Activated CD4-positive, alpha-beta T cell treated with anti-CD3 and anti-CD28 coated beads, Interleukin-2, amount 10 ng/mL, durations not matched to agents 7 days and 5 days (primary cell): ENCODE data around the gene KIAA1328. TPM values are rescaled to one million over a fixed set of nuclear protein-coding genes. Genes with fewer than 3 reads are reported as not detected.
"Not testable (repeated sequence)": the region's sequence is repeated elsewhere in the genome, so short reads cannot be mapped to it uniquely, and the experiment has no call there.

ENCODE experiments used
- CTCF ChIA-PET: fragments of 350-600 bp; sonication (Branson Sonifier 250); formaldehyde crosslinking; loops from one replicate; lab custom pipeline; 2021; ENCODE audit warnings: antibody characterized with exemption; lab: Charles Lee
- POLR2A ChIA-PET: fragments of 350-600 bp; sonication (Branson Sonifier 250); formaldehyde crosslinking; loops from one replicate; lab custom pipeline; 2021; ENCODE audit warnings: antibody characterized with exemption; lab: Charles Lee
- DNase-seq: peaks from one replicate; pipeline ENCODE4 v3.0.0-alpha.2; 2020
- H3K27ac Mint-ChIP-seq: one replicate; pipeline ENCODE4 v1.8.0; 2021; ENCODE audit warnings: mild to moderate bottlenecking, moderate library complexity, mixed read lengths
- H3K27me3 Mint-ChIP-seq: one replicate; pipeline ENCODE4 v1.8.0; 2021; ENCODE audit warnings: mixed read lengths
- H3K36me3 Mint-ChIP-seq: one replicate; pipeline ENCODE4 v1.8.0; 2021; ENCODE audit warnings: low read depth, mixed read lengths
- H3K4me1 Mint-ChIP-seq: one replicate; pipeline ENCODE4 v1.8.0; 2021; ENCODE audit warnings: mixed read lengths
- H3K4me3 Mint-ChIP-seq: one replicate; pipeline ENCODE4 v1.8.0; 2021; ENCODE audit warnings: mild to moderate bottlenecking, moderate library complexity, mixed read lengths
- H3K9me3 Mint-ChIP-seq: one replicate; pipeline ENCODE4 v1.8.0; 2021; ENCODE audit warnings: mixed read lengths
- total RNA-seq, 2 experiments: library from RNA; stranded (reverse); gene quantifications; one replicate each; pipeline ENCODE4 v1.2.3, GENCODE V29; 2021

KIAA1328 gene
- total RNA-seq, 2 experiments from 2014 or later, result 7.0 to 8.1 TPM

GRCh38 chr18:36811955-36812354 is 17.0 kb upstream of the KIAA1328 start:
- Mint-ChIP-seq H3K27me3 (no peaks in the 10 kb centered on the region), H3K4me1 (peaks cover 4% of the 10 kb centered on the region), H3K36me3 (peaks cover 22% of the 10 kb centered on the region), H3K4me3 (no peak overlapping the region), H3K27ac (no peak overlapping the region), H3K9me3 (no peaks in the 10 kb centered on the region)
- POLR2A ChIA-PET, result no interaction called here
- DNase-seq, result no peak
- CTCF ChIA-PET, result interaction anchor here (0.6 to 2.3 kb wide), 3 partner anchors 16 to 82 kb away, joined by 3 to 12 read pairs (median 3); partner anchors contain the start of genes KIAA1328 and TPGS2

- ChIA-PET CTCF (interaction anchor here (1.4 to 2.3 kb wide), 2 partner anchors 16 to 22 kb away, joined by 3 to 12 read pairs; partner anchors contain the start of genes KIAA1328 and TPGS2), POLR2A (no interaction called here)
- no peak overlapping the region for H3K27ac Mint-ChIP-seq
- peaks cover 23% of the 10 kb centered on the region for H3K36me3 Mint-ChIP-seq
- DNase-seq, result no peak
- H3K4me1 Mint-ChIP-seq, result peaks cover 4% of the 10 kb centered on the region
- H3K9me3 Mint-ChIP-seq, result no peaks in the 10 kb centered on the region
- H3K4me3 Mint-ChIP-seq, result no peak overlapping the region
- H3K27me3 Mint-ChIP-seq, result no peaks in the 10 kb centered on the region
Measured at GRCh38 chr18:36812678-36813077, 16.2 kb upstream of the KIAA1328 start.

- Mint-ChIP-seq H3K27me3 (no peaks in the 10 kb centered on the region), H3K4me1 (peaks cover 4% of the 10 kb centered on the region), H3K4me3 (no peak overlapping the region), H3K27ac (no peak overlapping the region), H3K9me3 (no peaks in the 10 kb centered on the region), H3K36me3 (peaks cover 26% of the 10 kb centered on the region)
- no peak for DNase-seq
- ChIA-PET CTCF (interaction anchor here (0.9 to 2.3 kb wide), 3 partner anchors 15 to 23 kb away, joined by 3 to 12 read pairs (median 3); partner anchors contain the start of genes KIAA1328 and TPGS2), POLR2A (no interaction called here)
Measured at GRCh38 chr18:36813101-36813775, 15.7 kb upstream of the KIAA1328 start.

- ChIA-PET CTCF (interaction anchor here (0.9 kb wide), 1 partner anchor 16 kb away, joined by 3 read pairs; the partner anchor contains the start of gene KIAA1328), POLR2A (no interaction called here)
- no peaks in the 10 kb centered on the region for H3K9me3 Mint-ChIP-seq
- H3K4me1 Mint-ChIP-seq, result peaks cover 4% of the 10 kb centered on the region
- H3K4me3 Mint-ChIP-seq, result no peak overlapping the region
- no peaks in the 10 kb centered on the region for H3K27me3 Mint-ChIP-seq
- no peak overlapping the region for H3K27ac Mint-ChIP-seq
- H3K36me3 Mint-ChIP-seq, result peaks cover 31% of the 10 kb centered on the region
- no peak for DNase-seq
Measured at GRCh38 chr18:36813824-36814223, 15.1 kb upstream of the KIAA1328 start.

- no peaks in the 10 kb centered on the region for H3K9me3 Mint-ChIP-seq
- ChIA-PET POLR2A (no interaction called here), CTCF (interaction anchor here (1.0 kb wide), 1 partner anchor 14 kb away, joined by 4 read pairs; the partner anchor contains the start of genes KIAA1328 and TPGS2)
- peaks cover 3% of the 10 kb centered on the region for H3K4me1 Mint-ChIP-seq
- H3K27ac Mint-ChIP-seq, result no peak overlapping the region
- no peak for DNase-seq
- no peak overlapping the region for H3K4me3 Mint-ChIP-seq
- H3K27me3 Mint-ChIP-seq, result no peaks in the 10 kb centered on the region
- H3K36me3 Mint-ChIP-seq, result peaks cover 36% of the 10 kb centered on the region
Measured at GRCh38 chr18:36814994-36815393, 13.9 kb upstream of the KIAA1328 start.

- H3K27ac Mint-ChIP-seq, H3K4me1 Mint-ChIP-seq, H3K9me3 Mint-ChIP-seq, DNase-seq, H3K27me3 Mint-ChIP-seq, POLR2A ChIA-PET, H3K4me3 Mint-ChIP-seq, CTCF ChIA-PET: not testable (repeated sequence)
- peaks cover 42% of the 10 kb centered on the region for H3K36me3 Mint-ChIP-seq
Measured at GRCh38 chr18:36816096-36816495, 12.8 kb upstream of the KIAA1328 start.

GRCh38 chr18:36817039-36817438 is 11.9 kb upstream of the KIAA1328 start:
- no peak overlapping the region for H3K4me3 Mint-ChIP-seq
- H3K27ac Mint-ChIP-seq, result no peak overlapping the region
- H3K27me3 Mint-ChIP-seq, result no peaks in the 10 kb centered on the region
- DNase-seq, result no peak
- H3K36me3 Mint-ChIP-seq, result peaks cover 47% of the 10 kb centered on the region
- ChIA-PET POLR2A (no interaction called here), CTCF (interaction anchor here (1.2 kb wide), 1 partner anchor 12 kb away, joined by 4 read pairs; the partner anchor contains the start of genes KIAA1328 and TPGS2)
- no peaks in the 10 kb centered on the region for H3K9me3 Mint-ChIP-seq
- peaks cover 3% of the 10 kb centered on the region for H3K4me1 Mint-ChIP-seq

- H3K27ac Mint-ChIP-seq, result no peak overlapping the region
- no peaks in the 10 kb centered on the region for H3K9me3 Mint-ChIP-seq
- CTCF ChIA-PET, result interaction anchor here (0.6 to 2.2 kb wide), 2 partner anchors 9 to 11 kb away, joined by 7 read pairs; no protein-coding TSS in a partner anchor
- POLR2A ChIA-PET, result interaction anchor here (0.7 kb wide), 1 partner anchor 11 kb away, joined by 3 read pairs; the partner anchor contains the start of gene KIAA1328
- peaks cover 3% of the 10 kb centered on the region for H3K4me1 Mint-ChIP-seq
- no peak overlapping the region for H3K4me3 Mint-ChIP-seq
- no peaks in the 10 kb centered on the region for H3K27me3 Mint-ChIP-seq
- DNase-seq, result no peak
- H3K36me3 Mint-ChIP-seq, result peaks cover 45% of the 10 kb centered on the region
Measured at GRCh38 chr18:36818652-36819051, 10.3 kb upstream of the KIAA1328 start.

GRCh38 chr18:36819621-36820020 is 9.3 kb upstream of the KIAA1328 start:
- Mint-ChIP-seq H3K4me3 (no peak overlapping the region), H3K9me3 (no peaks in the 10 kb centered on the region), H3K27ac (no peak overlapping the region), H3K36me3 (peaks cover 53% of the 10 kb centered on the region), H3K4me1 (peaks cover 13% of the 10 kb centered on the region), H3K27me3 (no peaks in the 10 kb centered on the region)
- ChIA-PET POLR2A (no interaction called here), CTCF (interaction anchor here (0.6 to 2.2 kb wide), 2 partner anchors 10 to 1436 kb away, joined by 3 to 7 read pairs; no protein-coding TSS in a partner anchor)
- DNase-seq, result no peak

DNA sequence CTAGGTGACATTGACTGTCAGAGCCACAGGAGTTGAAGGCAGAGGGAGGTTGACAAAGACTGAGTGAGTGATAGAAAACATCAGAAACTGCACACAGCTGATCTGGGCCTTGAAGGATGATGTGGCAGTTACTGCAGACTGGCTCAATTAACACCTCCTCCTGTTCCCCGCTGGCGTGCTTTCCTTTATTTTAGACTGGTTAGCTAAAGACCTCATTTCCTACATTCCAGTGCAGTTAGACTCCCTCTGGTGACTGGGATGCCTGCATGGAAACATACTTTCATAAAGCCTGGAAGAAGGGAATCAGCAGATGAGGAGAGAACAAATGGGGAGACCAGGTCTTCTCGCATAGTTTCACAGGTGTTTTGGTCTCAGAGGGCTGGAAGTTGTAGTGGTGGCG is 7.2 kb upstream of the KIAA1328 start:
- Mint-ChIP-seq H3K4me1 (peaks cover 18% of the 10 kb centered on the region), H3K36me3 (peaks cover 57% of the 10 kb centered on the region), H3K9me3 (no peaks in the 10 kb centered on the region), H3K4me3 (no peak overlapping the region), H3K27me3 (no peaks in the 10 kb centered on the region), H3K27ac (no peak overlapping the region)
- POLR2A ChIA-PET, result no interaction called here
- CTCF ChIA-PET, result interaction anchor here (2.5 kb wide), 1 partner anchor 11 kb away, joined by 6 read pairs; no protein-coding TSS in a partner anchor
- DNase-seq, result no peak

DNA sequence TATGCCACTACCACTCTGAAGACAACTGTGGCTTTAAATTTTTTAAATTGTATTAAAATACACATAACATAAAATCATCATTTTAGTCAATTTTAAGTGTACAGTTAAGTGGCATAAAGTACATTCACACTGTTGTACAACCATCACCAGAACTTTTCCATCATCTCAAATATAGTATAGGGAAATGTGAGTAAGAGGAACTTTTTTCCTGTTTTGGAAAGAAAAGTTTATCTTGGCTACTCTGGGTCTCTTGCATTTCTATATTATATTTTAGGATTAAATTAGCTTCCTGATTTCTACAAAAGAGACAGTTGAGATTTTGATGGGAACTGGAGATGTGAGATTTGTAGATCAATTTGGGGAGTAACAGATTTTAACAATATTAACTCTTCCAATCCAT is 3.4 kb upstream of the KIAA1328 start:
- CTCF ChIA-PET, result no interaction called here
- H3K36me3 Mint-ChIP-seq, result peaks cover 44% of the 10 kb centered on the region
- POLR2A ChIA-PET, result no interaction called here
- H3K27ac Mint-ChIP-seq, result no peak overlapping the region
- H3K4me1 Mint-ChIP-seq, result peaks cover 42% of the 10 kb centered on the region
- H3K9me3 Mint-ChIP-seq, result no peaks in the 10 kb centered on the region
- no peaks in the 10 kb centered on the region for H3K27me3 Mint-ChIP-seq
- no peak overlapping the region for H3K4me3 Mint-ChIP-seq
- DNase-seq, result no peak

GRCh38 chr18:36826556-36826955 is 2.4 kb upstream of the KIAA1328 start:
- H3K36me3 Mint-ChIP-seq, result peaks cover 36% of the 10 kb centered on the region
- ChIA-PET POLR2A (no interaction called here), CTCF (no interaction called here)
- no peak overlapping the region for H3K27ac Mint-ChIP-seq
- DNase-seq, result no peak
- H3K4me1 Mint-ChIP-seq, result peaks cover 52% of the 10 kb centered on the region
- no peaks in the 10 kb centered on the region for H3K9me3 Mint-ChIP-seq
- no peak overlapping the region for H3K4me3 Mint-ChIP-seq
- no peaks in the 10 kb centered on the region for H3K27me3 Mint-ChIP-seq

DNA sequence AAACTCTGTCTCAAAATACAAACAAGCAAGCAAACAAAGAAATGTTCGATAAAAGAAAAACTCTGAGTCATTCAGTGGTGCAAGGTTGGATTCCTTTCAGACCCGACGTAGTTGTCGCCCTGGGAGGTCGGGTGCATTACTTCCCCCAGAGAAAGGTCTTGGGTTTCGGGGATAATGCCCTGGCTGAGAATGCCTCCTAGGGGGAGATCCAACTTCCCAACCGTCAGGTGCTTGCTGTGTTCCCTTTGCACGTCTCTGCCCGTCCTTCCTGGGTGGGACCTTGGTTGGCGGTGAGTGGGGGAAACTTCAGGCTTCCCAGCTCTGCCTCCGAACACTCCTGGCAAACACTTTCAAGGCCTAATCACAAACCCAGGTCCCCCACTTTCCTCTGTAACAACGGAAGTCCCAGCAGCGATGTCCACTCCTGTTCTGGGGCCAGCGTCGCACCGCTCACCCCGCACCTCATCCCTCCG is 734 bp upstream of the KIAA1328 start:
- Mint-ChIP-seq H3K4me1 (peaks cover 54% of the 10 kb centered on the region), H3K27me3 (no peaks in the 10 kb centered on the region), H3K27ac (peak overlapping the region; percentile 98), H3K9me3 (no peaks in the 10 kb centered on the region), H3K4me3 (peak overlapping the region; percentile 96), H3K36me3 (peaks cover 29% of the 10 kb centered on the region)
- ChIA-PET CTCF (interaction anchor here (0.8 to 2.1 kb wide), 6 partner anchors 11 to 31 kb away, joined by 3 to 12 read pairs (median 4); no protein-coding TSS in a partner anchor), POLR2A (no interaction called here)
- DNase-seq, result no peak
